ENCODE data around the gene INAFM1.

Gene INAFM1

DNA sequence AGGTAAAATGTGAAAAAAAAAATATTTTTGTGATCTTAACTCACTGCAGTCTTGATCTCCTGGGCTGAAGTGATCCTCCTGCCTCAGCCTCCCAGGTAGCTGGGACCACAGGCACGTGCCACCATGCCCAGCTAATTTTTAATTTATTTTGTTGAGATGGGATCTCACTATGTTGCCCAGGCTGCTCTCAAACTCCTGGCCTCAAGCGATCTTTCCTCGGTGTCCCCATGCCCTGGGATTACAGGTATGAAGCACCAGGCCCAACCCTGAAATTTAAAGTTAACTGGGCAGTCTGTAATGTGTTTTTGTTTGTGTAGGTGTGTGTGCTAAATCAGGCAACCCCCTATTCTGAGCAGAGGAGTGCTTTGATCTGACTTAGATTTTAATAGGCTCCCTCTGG is 31.6 kb downstream of the INAFM1 start:
- in situ Hi-C loops (cut with HindIII; ENCODE audit: low sequenced_read_pairs): loop anchor here (10.0 kb wide), 1 partner anchor 48 kb away; no protein-coding TSS in a partner anchor

DNA sequence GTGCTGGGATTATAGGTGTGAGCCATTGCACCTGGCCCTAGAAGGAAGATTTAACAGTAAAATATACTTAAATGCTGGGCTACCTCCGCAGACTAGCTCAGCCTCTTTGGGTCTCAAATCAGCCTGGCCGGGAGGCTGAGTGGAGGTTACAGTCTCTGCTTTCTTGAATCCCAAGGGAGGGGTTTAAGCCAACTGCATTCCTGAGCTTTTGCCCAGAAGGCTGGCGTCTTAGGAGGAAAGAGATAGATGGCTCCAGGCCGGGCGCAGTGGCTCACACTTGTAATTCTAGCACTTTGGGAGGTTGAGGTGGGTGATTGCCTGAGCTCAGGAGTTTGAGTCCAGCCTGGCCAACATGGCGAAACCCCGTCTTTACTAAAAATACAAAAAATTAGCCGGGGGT is 34.4 kb downstream of the INAFM1 start:
- in situ Hi-C loops (cut with HindIII; ENCODE audit: low sequenced_read_pairs): loop anchor here (10.0 kb wide), 1 partner anchor 46 kb away; no protein-coding TSS in a partner anchor

DNA sequence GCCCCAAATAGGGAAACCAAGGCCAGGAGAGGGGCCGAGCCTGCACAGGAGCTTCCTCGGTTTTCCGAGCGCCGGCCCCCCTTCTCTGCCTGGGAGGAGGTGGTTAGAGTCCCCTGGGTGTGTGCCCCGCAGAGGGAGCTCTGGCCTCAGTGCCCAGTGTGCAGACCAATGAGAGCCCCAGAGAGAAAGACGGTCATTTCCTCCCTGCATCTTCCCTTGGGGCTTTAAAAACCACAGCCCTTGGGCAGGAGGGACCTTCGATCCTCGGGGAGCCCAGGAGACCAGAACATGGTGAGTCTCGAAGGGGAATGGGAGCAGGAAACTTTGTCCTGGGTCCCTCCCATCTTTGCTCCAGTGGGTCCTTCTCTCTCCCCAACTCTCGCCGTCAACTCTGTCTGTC is 34.9 kb downstream of the INAFM1 start, which contains the start of gene C5AR1:
TSS of gene C5AR1 (plus strand) at position 254 of the 400 bp plus-strand sequence. CDS start at position 289, 35 bp downstream.
- in situ Hi-C loops (cut with HindIII; ENCODE audit: low sequenced_read_pairs): loop anchor here (10.0 kb wide), 1 partner anchor 45 kb away; no protein-coding TSS in a partner anchor

DNA sequence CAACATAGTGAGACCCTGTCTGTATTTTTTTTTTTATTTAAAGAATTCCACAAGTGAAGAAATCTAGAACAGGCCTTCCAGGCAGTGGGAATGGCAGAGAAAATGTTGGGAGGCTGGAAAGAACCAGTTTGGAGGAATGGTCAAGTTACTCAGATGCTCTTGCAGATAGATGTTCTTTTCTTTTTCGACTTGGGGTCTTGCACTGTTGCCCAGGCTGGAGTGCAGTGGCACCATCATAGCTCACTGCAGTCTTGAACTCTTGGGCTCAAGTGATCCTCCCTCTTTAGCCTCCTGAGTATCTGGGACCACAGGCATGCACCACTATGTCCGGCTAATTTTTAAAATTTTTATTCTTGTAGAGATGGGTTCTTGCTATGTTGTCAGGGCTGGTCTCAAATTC is 35.6 kb downstream of the INAFM1 start:
- in situ Hi-C loops (cut with HindIII; ENCODE audit: low sequenced_read_pairs): no loop called here

GRCh38 chr19:47310819-47311218 is 36.1 kb downstream of the INAFM1 start:
- in situ Hi-C loops (cut with HindIII; ENCODE audit: low sequenced_read_pairs): no loop called here

DNA sequence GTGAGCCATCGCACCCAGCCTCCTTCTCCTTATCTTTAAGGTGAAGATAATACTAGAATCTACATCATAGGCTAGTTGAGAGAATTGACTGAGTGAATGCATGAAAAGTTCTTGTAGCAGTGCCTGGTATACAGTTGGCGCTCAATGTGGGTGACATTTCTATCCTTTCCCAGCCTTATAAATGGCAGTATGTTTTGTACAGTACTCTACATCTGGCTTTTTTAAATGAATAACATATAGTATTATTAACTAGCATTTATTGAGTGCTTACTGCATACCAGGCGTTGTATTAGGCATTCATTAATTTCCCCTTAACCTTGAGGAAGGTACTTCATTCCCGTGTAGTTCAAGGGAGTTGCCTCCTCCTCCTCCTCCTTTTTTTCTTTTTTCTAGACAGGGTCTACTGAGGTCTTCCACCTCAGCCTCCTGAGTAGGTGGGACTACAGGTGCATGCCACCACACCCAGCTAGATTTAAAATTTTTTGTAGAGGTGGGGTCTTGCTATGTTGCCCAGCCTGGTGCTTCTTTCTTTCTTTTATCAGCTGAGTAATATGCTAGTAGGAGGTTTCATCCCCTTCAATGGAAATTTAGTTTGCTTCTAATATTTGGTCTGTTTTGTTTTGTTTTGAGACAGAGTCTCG is 37.8 kb downstream of the INAFM1 start:
- in situ Hi-C loops (cut with HindIII; ENCODE audit: low sequenced_read_pairs): no loop called here

GRCh38 chr19:47313754-47314295 is 39.1 kb downstream of the INAFM1 start:
- in situ Hi-C loops (cut with HindIII; ENCODE audit: low sequenced_read_pairs): no loop called here

DNA sequence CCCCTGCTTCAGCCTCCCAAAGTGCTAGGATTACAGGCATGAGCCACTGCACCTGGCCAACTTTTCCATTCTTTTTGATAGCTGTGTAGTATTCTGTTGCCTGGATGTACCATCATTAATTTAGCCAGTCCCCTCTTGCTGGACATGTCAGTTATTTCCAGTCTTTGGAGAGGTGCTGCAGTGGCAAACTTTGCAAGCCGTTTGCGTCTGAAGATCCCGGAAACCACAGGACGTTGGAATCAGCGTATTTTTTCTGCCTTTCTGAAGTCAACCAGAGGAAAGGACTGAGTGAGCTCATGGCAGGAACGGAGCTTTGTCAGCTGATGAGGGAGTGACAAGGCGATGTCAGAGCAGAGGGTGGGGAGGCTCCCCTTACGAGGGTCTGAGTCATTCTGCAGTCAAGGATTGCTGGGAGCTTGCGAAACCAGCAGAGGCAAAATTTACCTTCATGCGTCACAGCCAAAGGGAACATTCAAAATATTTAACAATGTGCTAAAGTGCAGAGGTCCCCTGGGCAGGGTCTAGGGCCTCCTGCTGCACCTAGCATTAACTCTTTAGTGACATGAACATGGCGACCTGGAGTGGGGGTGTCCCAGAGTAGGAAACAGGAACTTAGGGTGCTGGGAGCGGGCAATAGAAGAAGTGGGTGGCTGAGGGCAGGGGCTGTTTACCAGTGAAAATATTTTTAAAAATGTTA is 40.6 kb downstream of the INAFM1 start:
- in situ Hi-C loops (cut with HindIII; ENCODE audit: low sequenced_read_pairs): no loop called here

DNA sequence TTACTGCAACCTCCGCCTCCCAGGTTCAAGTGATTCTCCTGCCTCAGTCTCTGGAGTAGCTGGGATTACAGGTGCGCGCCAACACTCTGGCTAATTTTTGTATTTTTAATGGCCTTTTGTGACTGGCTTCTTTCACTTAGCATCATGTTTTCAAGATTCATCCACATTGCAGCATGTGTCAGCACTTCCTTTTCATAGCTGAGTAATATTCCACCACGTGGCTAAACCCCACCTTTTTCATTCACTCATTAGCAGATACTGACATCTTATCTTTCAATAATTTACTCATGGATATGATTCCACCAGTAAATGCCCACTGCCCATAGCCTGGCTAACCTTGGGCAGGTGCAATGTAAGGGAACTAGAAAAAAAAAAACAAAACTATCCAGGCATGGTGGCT is 41.8 kb downstream of the INAFM1 start:
- in situ Hi-C loops (cut with HindIII; ENCODE audit: low sequenced_read_pairs): no loop called here

GRCh38 chr19:47319923-47320871 is 45.5 kb downstream of the INAFM1 start:
- in situ Hi-C loops (cut with HindIII; ENCODE audit: low sequenced_read_pairs): no loop called here

DNA sequence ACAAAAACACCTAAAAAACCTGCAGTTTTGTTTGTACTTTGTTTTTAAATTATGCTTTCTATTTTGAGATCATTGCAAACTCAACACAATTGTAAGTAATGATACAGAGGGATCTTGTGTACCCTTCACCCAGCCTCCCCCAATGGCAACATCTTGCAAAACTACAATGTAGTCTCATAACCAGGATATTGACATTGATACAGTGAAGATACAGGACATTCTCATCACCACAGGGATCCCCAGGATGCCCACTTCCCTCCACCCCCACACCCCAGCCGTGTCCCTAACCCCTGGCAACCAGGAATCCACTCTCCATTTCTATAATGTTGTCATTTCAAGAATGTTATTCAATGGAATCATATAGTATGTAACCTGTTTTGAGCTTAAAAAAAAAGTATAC is 46.9 kb downstream of the INAFM1 start:
- in situ Hi-C loops (cut with HindIII; ENCODE audit: low sequenced_read_pairs): no loop called here

DNA sequence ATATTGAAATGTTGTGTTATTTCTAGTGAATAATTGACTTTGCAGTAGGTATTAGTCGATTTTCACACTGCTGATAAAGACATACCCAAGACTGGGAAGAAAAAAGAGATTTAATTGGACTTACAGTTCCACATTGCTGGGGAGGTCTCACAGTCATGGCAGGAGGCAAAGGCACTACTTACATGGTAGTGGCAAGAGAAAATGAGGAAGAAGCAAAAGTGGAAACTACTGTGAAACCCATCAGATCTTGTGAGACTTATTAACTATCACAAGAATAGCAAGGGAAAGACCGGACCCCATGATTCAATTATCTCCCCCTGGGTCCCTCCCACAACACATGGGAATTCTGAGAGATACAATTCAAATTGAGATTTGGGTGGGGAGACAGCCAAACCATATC is 47.4 kb downstream of the INAFM1 start:
- in situ Hi-C loops (cut with HindIII; ENCODE audit: low sequenced_read_pairs): no loop called here

- in situ Hi-C loops (cut with HindIII; ENCODE audit: low sequenced_read_pairs): no loop called here
Observed at GRCh38 chr19:47323409-47323808, 48.7 kb downstream of the INAFM1 start.

DNA sequence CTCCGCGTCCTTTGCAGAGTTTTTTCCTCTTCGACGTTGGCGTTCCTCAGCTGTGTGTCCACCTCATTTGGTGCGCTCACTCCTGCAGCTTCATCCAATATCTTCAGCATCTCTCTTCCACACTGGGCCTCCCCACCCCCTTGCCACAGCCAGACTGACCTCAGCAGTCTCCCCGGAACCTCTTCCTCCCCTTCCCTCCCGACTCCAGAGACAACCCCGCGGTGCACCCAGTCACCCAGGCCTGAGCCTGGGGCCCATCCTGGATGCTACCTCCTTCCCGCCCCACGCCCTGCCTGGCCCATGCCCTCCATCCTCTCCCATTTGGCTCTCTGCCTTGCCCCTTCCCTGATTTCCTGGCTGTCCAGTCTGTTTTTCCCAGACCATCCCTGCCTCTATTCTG is 49.2 kb downstream of the INAFM1 start:
- in situ Hi-C loops (cut with HindIII; ENCODE audit: low sequenced_read_pairs): no loop called here

DNA sequence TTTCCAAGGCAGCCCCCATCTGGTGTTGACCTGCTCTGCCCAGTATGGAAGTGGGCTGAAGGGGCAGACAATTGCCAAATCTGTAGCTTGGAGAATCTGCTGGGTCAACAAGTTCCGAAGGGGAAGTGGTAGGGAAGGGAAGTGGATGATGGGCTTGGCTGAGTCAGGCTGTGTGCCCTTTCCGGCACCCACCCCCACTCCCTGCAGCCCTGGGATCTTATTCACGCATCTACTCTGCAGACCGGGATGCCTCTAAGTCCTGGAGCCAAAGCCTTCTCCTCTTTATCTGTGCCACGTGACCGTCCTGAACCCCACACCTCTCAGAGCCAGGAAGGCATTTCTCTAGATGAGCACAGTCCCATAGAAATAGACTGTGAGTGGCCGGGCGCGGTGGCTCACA is 49.8 kb downstream of the INAFM1 start:
- in situ Hi-C loops (cut with HindIII; ENCODE audit: low sequenced_read_pairs): no loop called here
